ENCODE data around the gene APOBR.
"Not testable (repeated sequence)": the region's sequence is repeated elsewhere in the genome, so short reads cannot be mapped to it uniquely, and the experiment has no call there.

Gene APOBR

GRCh38 chr16:28527100-28527785, 32.8 kb downstream of the APOBR start:
- not testable (repeated sequence) for DNase-seq

- DNase-seq, result no peak
These were observed 33.5 kb downstream of the APOBR start for GRCh38 chr16:28527985-28528384.

GRCh38 chr16:28528463-28528867, 34.0 kb downstream of the APOBR start:
- DNase-seq, result no peak

- DNase-seq, result no peak
These were observed 34.7 kb downstream of the APOBR start for GRCh38 chr16:28529124-28529523.

GRCh38 chr16:28531777-28532744, 37.6 kb downstream of the APOBR start:
- DNase-seq, result no peak

- no peak for DNase-seq
These were observed 38.7 kb downstream of the APOBR start for GRCh38 chr16:28532940-28533647.

- no peak for DNase-seq
These were observed 40.3 kb downstream of the APOBR start for GRCh38 chr16:28534542-28535373.

- DNase-seq, result no peak
These were observed 42.6 kb downstream of the APOBR start for GRCh38 chr16:28537076-28537475.

- DNase-seq, result no peak
These were observed 43.7 kb downstream of the APOBR start for GRCh38 chr16:28537964-28538732.

GRCh38 chr16:28538733-28539596, 44.5 kb downstream of the APOBR start, which contains the start of gene NUPR1:
TSS of gene NUPR1 (minus strand) at chr16:28538974. CDS start at chr16:28538907, 67 bp downstream.
- DNase-seq, result no peak

GRCh38 chr16:28540346-28540745, 45.9 kb downstream of the APOBR start:
- DNase-seq, result no peak

- no peak for DNase-seq
These were observed 48.2 kb downstream of the APOBR start for GRCh38 chr16:28542646-28543045.

GRCh38 chr16:28543072-28543471, 48.6 kb downstream of the APOBR start:
- no peak for DNase-seq

GRCh38 chr16:28544998-28545397, 50.6 kb downstream of the APOBR start:
- no peak for DNase-seq

GRCh38 chr16:28545964-28546363, 51.5 kb downstream of the APOBR start:
- DNase-seq, result not testable (repeated sequence)

- DNase-seq, result no peak
These were observed 52.2 kb downstream of the APOBR start for GRCh38 chr16:28546626-28547025.

- DNase-seq, result no peak
These were observed 53.9 kb downstream of the APOBR start for GRCh38 chr16:28548306-28548802.

Measured in activated CD8-positive, alpha-beta memory T cell treated with anti-CD3 and anti-CD28 coated beads, Interleukin-2, amount 50 U/mL, for 48 hours (primary cell).